Stimulated activated CD8-positive, alpha-beta memory T cell treated with anti-CD3 and anti-CD28 coated beads, Interleukin-15, amount 100 ng/mL, for 48 hours (primary cell): ENCODE data around the gene CPA4.
A peak's percentile ranks its signal among the peaks of the same experiment; 100 is the strongest.

Experiments used
- DNase-seq, 2 donors: peaks; one replicate each; pipeline ENCODE4 v3.0.0-alpha.2; 2020; ENCODE audit warnings: low read depth in 2 of 2

Gene CPA4

GRCh38 chr7:130344271-130344866 lies 51.4 kb downstream of the CPA4 start, which contains the start of gene CPA5:
TSS of gene CPA5 (plus strand) at chr7:130344816. CDS start at chr7:130346486, 1,670 bp downstream.
- DNase-seq, result no peak

GRCh38 chr7:130345136-130345535 lies 52.2 kb downstream of the CPA4 start:
- no peak for DNase-seq

DNA sequence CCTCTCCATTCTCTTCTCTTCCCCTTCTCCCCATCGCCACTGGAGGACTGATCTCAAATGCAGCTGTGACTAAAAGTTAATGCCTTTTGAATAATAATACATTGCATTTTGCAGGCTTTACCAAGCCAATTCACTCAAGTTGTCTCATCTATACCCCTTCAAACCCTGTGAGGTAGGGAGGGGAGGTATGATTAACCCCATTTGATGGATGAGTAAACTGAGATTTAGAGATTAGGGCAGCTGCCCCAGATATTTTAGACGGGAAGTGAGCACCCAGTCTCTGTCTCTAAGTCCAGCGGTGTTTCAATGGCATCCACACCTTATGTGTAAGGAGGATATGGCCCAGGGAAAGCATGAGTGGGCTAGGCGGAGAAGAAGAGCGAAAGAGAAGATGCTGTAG lies 52.8 kb downstream of the CPA4 start:
- DNase-seq, result no peak

- no peak for DNase-seq
These were observed 53.4 kb downstream of the CPA4 start for GRCh38 chr7:130346177-130346905.

DNA sequence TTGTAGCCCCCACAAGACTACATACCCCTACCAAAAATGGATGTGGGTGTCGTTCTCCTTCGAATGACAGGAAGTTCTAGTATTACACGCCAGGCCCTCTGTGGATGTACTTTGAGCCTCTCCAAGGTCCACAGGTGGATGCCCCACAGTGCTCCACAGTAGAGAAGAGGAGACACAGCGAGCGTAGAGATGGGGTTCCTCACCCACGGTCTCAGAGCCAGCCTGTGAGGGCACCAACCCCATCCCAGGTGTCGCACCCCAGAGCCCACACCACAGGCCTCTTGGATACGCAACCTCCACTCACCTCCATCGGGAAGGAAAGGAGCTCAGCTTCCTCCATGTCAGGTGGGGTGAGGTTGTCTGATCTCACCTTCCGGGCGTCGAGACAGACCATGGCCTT lies 54.0 kb downstream of the CPA4 start:
- DNase-seq, result no peak

DNA sequence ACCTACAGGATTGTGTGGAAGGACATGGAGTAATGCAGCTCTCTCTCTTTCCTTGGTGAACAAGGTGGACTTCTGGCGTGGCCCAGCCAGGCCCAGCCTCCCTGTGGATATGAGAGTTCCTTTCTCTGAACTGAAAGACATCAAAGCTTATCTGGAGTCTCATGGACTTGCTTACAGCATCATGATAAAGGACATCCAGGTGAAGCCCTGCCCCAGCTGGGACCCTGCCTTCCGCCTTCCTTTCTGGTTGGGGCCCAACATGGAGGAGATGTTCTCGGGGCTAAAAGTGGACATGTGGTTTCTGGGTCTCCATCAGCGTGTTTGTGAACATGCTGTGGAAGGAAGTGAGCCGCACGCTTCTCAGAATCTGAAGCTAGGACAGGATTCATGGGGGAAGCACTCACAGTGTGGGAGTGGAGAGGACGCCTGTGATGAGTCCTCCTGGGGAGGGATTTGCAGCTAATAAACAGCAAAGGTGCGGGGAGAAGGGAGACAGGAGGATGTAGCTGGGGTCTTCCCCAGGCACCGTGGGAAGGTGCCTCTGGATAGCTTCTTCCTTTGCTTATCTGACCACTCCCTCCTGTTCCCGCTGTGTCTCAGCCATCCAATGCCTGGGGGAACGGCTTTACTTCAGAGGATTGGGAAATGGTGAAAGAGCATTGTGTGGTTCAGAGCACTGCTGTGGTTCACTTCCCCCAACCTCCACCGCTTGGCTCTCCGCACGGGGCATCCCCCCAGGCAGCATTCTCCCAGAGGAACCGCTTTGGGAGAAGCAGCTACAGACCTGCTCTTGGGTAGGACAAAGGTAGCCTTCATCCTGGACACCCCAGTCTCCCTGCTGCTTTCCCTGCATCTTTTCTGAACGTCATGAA lies 57.2 kb downstream of the CPA4 start:
- no peak for DNase-seq

GRCh38 chr7:130350945-130351790 lies 58.2 kb downstream of the CPA4 start:
- DNase-seq, result no peak

DNA sequence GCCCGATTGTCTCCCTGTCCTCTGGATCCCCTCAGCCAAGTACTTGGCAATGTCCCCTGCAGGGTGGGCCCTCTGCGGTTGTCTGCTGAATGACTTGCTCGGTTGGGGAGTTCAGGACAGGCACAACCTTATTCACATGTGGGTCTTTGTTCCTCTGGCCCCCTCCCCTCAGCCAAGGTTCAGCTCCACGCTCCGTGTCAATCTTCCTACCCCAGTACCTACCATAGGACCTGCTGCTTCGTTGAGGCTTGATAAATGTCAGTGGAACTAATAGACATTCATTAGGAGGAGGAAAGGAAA lies 58.8 kb downstream of the CPA4 start:
- DNase-seq, result no peak

DNA sequence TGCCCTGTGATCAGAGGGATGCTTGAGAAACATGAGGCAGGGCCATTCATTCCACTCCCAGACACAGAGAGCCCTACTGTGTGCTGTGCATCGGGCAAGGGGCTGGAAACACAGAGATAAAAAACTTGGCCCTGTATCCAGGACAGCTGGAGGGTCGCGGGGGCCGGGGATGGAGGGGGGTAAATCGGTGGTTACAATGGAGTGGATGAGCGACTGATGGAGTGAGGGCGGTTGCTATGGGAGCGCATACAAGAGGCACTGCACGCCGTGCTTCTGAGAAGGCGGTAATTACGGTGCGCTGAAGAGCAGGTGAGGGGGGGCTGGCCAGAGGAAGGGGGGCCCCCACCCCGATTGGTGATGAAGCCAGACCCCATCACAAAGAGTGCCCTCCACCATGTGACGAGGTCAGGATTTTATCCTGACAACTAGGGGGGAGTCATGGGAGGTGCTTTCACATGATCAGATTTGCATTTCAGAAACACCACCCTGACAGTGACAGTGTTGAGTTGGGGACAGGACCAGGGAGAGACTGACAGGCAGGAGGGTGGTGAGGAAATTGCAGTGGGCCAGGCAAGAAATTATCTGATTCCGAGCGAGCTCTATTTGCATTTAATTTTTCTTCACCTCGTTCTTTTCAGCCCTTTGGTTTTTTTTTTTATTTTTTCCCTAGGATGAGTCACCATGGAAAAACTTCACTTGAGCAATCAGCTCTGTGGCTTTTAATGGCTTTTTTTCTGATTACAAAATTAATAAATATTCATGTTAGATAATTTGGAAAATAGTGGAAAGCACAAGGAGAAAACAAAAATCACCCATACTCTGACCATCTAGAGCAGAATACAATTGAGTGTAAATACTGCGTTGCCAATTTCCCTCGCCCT lies 59.5 kb downstream of the CPA4 start:
- no peak for DNase-seq

DNA sequence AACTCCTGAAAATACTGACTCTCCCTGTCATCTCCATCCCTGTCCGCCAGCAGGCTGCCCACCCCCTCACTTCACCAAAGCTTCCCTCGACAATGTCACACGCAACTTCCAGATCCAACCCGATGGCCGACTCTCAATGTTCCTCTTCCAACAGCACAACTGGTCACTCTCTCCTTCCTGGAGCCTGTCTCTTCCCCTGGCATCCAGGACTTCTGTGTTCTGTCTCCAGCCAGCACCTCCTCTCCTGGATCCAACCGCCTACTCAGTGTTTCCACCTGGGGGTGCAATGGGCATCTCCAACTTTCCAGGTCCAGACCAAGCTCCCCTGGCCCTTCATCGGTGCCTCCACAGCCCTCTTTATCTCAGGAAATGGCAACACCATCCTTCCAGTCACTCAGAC lies 60.2 kb downstream of the CPA4 start:
- DNase-seq, result no peak

GRCh38 chr7:130356121-130356875 lies 63.3 kb downstream of the CPA4 start:
- no peak for DNase-seq

DNA sequence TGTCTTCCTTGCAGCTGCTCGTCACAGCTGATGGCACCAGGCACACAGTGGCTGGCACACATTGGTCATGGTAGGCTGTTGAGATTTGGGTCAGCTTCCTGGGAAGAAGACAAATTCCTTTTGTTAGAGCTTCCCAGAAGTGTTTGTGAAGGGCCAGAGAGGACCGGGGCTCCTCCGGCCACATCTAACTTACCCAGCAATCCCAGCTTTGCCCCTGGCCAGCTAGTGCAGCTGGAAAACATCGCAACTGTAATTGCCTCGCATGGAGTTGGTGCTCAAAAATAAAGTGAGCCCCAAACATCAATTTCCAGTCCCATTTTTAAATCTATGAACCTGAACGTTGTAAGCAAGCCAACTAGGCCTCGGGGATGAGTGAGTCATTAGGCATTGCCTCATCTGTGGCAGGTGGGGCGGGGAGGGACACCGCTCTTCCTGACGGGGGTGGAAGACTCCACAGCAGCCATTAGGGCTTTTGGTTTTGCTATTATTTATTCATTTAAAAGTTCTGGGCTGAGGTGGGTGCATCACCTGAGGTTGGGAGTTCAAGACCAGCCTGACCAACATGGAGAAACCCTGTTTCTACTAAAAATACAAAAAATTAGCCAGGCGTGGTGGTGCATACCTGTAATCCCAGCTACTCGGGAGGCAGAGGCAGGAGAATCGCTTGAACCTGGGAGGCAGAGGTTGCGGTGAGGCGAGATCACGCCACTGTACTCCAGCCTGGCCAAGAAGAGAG lies 64.1 kb downstream of the CPA4 start:
- DNase-seq, result no peak

GRCh38 chr7:130358471-130358870 lies 65.5 kb downstream of the CPA4 start:
- DNase-seq, result no peak

- DNase-seq, result no peak
These were observed 66.4 kb downstream of the CPA4 start for GRCh38 chr7:130359276-130359857.

GRCh38 chr7:130360518-130360917 lies 67.6 kb downstream of the CPA4 start:
- no peak for DNase-seq

GRCh38 chr7:130361681-130362080 lies 68.7 kb downstream of the CPA4 start:
- no peak for DNase-seq

GRCh38 chr7:130362251-130362816 lies 69.4 kb downstream of the CPA4 start:
- no peak for DNase-seq

- DNase-seq, result peak; percentile 37 to 73
These were observed 70.3 kb downstream of the CPA4 start for GRCh38 chr7:130363026-130363847.
